ENCODE results near the gene CRACR2B. TPM values are rescaled to one million over a fixed set of nuclear protein-coding genes. Genes with fewer than 3 reads are reported as not detected.

Gene CRACR2B
- total RNA-seq, 3 donors from 2014 or later (not counting 1 experiment from before 2014, with no cell fraction given) = 3.4 to 10.1 (median 3.8) TPM

- H3K4me3 ChIP-seq (ENCODE audit: low read length) = peak overlapping the region; percentile 65
- ATAC-seq (no peak), DNase-seq (no peak)
- no peaks in the 10 kb centered on the region for H3K9me3 ChIP-seq (ENCODE audit: control insufficient read depth, insufficient read depth, low read length)
- no peak for TF ChIP-seq CTCF (IDR thresholded peaks at IDR 0.05)
- Mint-ChIP-seq H3K4me1 (peaks cover 11 to 19% of the 10 kb centered on the region in 2 donors), H3K9me3 (no peaks in the 10 kb centered on the region), H3K36me3 (no peaks in the 10 kb centered on the region), H3K4me3 (peak overlapping the region; percentile 81), H3K27ac (peak overlapping the region; percentile 61 to 81), H3K27me3 (ENCODE audit: low read depth in 2 of 2) (no peaks in the 10 kb centered on the region)
- intact Hi-C loops (cut with micrococcal nuclease) = no loop called here
- WGBS (ENCODE audit: insufficient coverage) = 11% methylated on average over 13 of the region's 18 CpGs
- H3K36me3 ChIP-seq (ENCODE audit: control insufficient read depth, insufficient read depth, low read length) = peaks cover 5% of the 10 kb centered on the region
- H3K27me3 ChIP-seq (ENCODE audit: control insufficient read depth, insufficient read depth, low read length) = no peaks in the 10 kb centered on the region
- H3K27ac ChIP-seq (ENCODE audit: low read length) = peak overlapping the region; percentile 64
- H3K4me1 ChIP-seq (ENCODE audit: control insufficient read depth, insufficient read depth, low read length) = peaks cover 29% of the 10 kb centered on the region
Measured at GRCh38 chr11:804599-804964, 23.1 kb upstream of the CRACR2B start.

GRCh38 chr11:808427-809286, 19.1 kb upstream of the CRACR2B start:
- WGBS (ENCODE audit: insufficient coverage) = 26% methylated on average over 36 of the region's 36 CpGs
- DNase-seq (peak in 1 of 2 donors; percentile 66), ATAC-seq (no peak)
- Mint-ChIP-seq H3K27me3 (ENCODE audit: low read depth in 2 of 2) (no peaks in the 10 kb centered on the region), H3K36me3 (no peaks in the 10 kb centered on the region), H3K4me1 (peaks cover 22 to 32% of the 10 kb centered on the region in 2 donors), H3K9me3 (no peaks in the 10 kb centered on the region), H3K4me3 (peak overlapping the region; percentile 90), H3K27ac (peak overlapping the region; percentile 94 to 95)
- H3K36me3 ChIP-seq (ENCODE audit: control insufficient read depth, insufficient read depth, low read length) = peaks cover 22% of the 10 kb centered on the region
- peak overlapping the region; percentile 50 for H3K4me3 ChIP-seq (ENCODE audit: low read length)
- H3K27me3 ChIP-seq (ENCODE audit: control insufficient read depth, insufficient read depth, low read length) = no peaks in the 10 kb centered on the region
- intact Hi-C loops (cut with micrococcal nuclease) = loop anchor here (1.0 kb wide), 2 partner anchors 11 kb away; no protein-coding TSS in a partner anchor
- H3K27ac ChIP-seq (ENCODE audit: low read length) = peak overlapping the region; percentile 83
- H3K4me1 ChIP-seq (ENCODE audit: control insufficient read depth, insufficient read depth, low read length) = peaks cover 45% of the 10 kb centered on the region
- TF ChIP-seq CTCF (IDR thresholded peaks at IDR 0.05) = no peak
- no peaks in the 10 kb centered on the region for H3K9me3 ChIP-seq (ENCODE audit: control insufficient read depth, insufficient read depth, low read length)

GRCh38 chr11:809287-810039, 18.3 kb upstream of the CRACR2B start, which contains the start of gene RPLP2:
Gene RPLP2, plus strand, starts transcription at chr11:809967. Its CDS starts 268 bp downstream, at chr11:810235.
- Histone ChIP-seq H3K36me3 (ENCODE audit: control insufficient read depth, insufficient read depth, low read length) (peaks cover 26% of the 10 kb centered on the region), H3K4me3 (ENCODE audit: low read length) (peak within 1 kb of the TSS; percentile 50), H3K4me1 (ENCODE audit: control insufficient read depth, insufficient read depth, low read length) (peaks cover 37% of the 10 kb centered on the region), H3K27me3 (ENCODE audit: control insufficient read depth, insufficient read depth, low read length) (no peaks in the 10 kb centered on the region), H3K27ac (ENCODE audit: low read length) (peak within 1 kb of the TSS; percentile 83), H3K9me3 (ENCODE audit: control insufficient read depth, insufficient read depth, low read length) (no peaks in the 10 kb centered on the region)
- peak within 1 kb of the TSS; percentile 94 to 95 for H3K27ac Mint-ChIP-seq
- no peaks in the 10 kb centered on the region for H3K27me3 Mint-ChIP-seq (ENCODE audit: low read depth in 2 of 2)
- H3K36me3 Mint-ChIP-seq = no peaks in the 10 kb centered on the region
- under 1% methylated on average over 81 of the region's 81 CpGs for WGBS (ENCODE audit: insufficient coverage)
- H3K9me3 Mint-ChIP-seq = no peaks in the 10 kb centered on the region
- intact Hi-C loops (cut with micrococcal nuclease) = loop anchor here (1.0 kb wide), 2 partner anchors 10 to 12 kb away; no protein-coding TSS in a partner anchor
- DNase-seq = peak; percentile 99
- peak; percentile 81 to 93 (median 84) for ATAC-seq
- H3K4me1 Mint-ChIP-seq = peaks cover 22 to 27% of the 10 kb centered on the region in 2 donors
- peak within 1 kb of the TSS; percentile 90 for H3K4me3 Mint-ChIP-seq
- TF ChIP-seq CTCF (IDR thresholded peaks at IDR 0.05) = no peak
